Nephron (organoid): Measurements from ENCODE around the gene TNFRSF8.

Experiments
- H3K27ac Mint-ChIP-seq, 3 experiments: 2 replicates each; pipeline ENCODE4 v1.8.0; 2020; ENCODE audit warnings: mixed read lengths in 3 of 3, mild to moderate bottlenecking in 2 of 3, moderate library complexity in 1 of 3
- H3K27me3 Mint-ChIP-seq: 2 replicates; pipeline ENCODE4 v1.8.0; 2021; ENCODE audit warnings: low read depth, mild to moderate bottlenecking, moderate library complexity, mixed read lengths
- H3K36me3 Mint-ChIP-seq: 2 replicates; pipeline ENCODE4 v1.8.0; 2020; ENCODE audit warnings: low read depth, mixed read lengths
- H3K4me1 Mint-ChIP-seq: 2 replicates; pipeline ENCODE4 v1.8.0; 2020; ENCODE audit warnings: mixed read lengths
- H3K4me3 Mint-ChIP-seq, 3 experiments: 2 replicates each; pipeline ENCODE4 v1.8.0; 2020; ENCODE audit warnings: mild to moderate bottlenecking in 3 of 3, mixed read lengths in 3 of 3, moderate library complexity in 2 of 3
- H3K9me3 Mint-ChIP-seq: 2 replicates; pipeline ENCODE4 v1.8.0; 2020; ENCODE audit warnings: mixed read lengths
- CTCF ChIP-seq, 3 experiments: fragments of 200-600 bp; sonication (generic); IDR thresholded peaks; one replicate each; pipeline ENCODE4 v1.5.0; 2021; ENCODE audit warnings: antibody characterized with exemption in 3 of 3; ENCODE audit not compliant: unreplicated experiment in 3 of 3

TNFRSF8 gene

GRCh38 chr1:12183095-12183794, 120.1 kb downstream of the TNFRSF8 start:
- Mint-ChIP-seq H3K27me3 (peaks cover 18% of the 10 kb centered on the region), H3K36me3 (no peaks in the 10 kb centered on the region), H3K4me1 (peaks cover 12% of the 10 kb centered on the region), H3K9me3 (no peaks in the 10 kb centered on the region), H3K4me3 (no peak overlapping the region), H3K27ac (peak overlapping the region in 1 of 3 experiments; percentile 82)
- no peak for TF ChIP-seq CTCF (IDR thresholded peaks at IDR 0.05; ENCODE audit: unreplicated experiment in 3 of 3)

GRCh38 chr1:12184008-12184681, 121.0 kb downstream of the TNFRSF8 start:
- peaks cover 21% of the 10 kb centered on the region for H3K27me3 Mint-ChIP-seq
- TF ChIP-seq CTCF (IDR thresholded peaks at IDR 0.05; ENCODE audit: unreplicated experiment in 3 of 3) = no peak
- no peaks in the 10 kb centered on the region for H3K36me3 Mint-ChIP-seq
- peak overlapping the region; percentile 56 to 85 (median 82) for H3K27ac Mint-ChIP-seq
- H3K9me3 Mint-ChIP-seq = no peaks in the 10 kb centered on the region
- H3K4me3 Mint-ChIP-seq = no peak overlapping the region
- peaks cover 9% of the 10 kb centered on the region for H3K4me1 Mint-ChIP-seq

GRCh38 chr1:12185036-12185917, 122.2 kb downstream of the TNFRSF8 start:
- H3K36me3 Mint-ChIP-seq = no peaks in the 10 kb centered on the region

GRCh38 chr1:12185918-12186678, 123.0 kb downstream of the TNFRSF8 start:
- H3K36me3 Mint-ChIP-seq = no peaks in the 10 kb centered on the region
- no peak overlapping the region for H3K27ac Mint-ChIP-seq
- TF ChIP-seq CTCF (IDR thresholded peaks at IDR 0.05; ENCODE audit: unreplicated experiment in 3 of 3) = no peak
- no peak overlapping the region for H3K4me3 Mint-ChIP-seq
- H3K27me3 Mint-ChIP-seq = peaks cover 20% of the 10 kb centered on the region
- no peaks in the 10 kb centered on the region for H3K9me3 Mint-ChIP-seq
- peaks cover 9% of the 10 kb centered on the region for H3K4me1 Mint-ChIP-seq

More at GRCh38 chr1:12185036-12185917, 122.2 kb downstream of the TNFRSF8 start:
- no peaks in the 10 kb centered on the region for H3K9me3 Mint-ChIP-seq
- TF ChIP-seq CTCF (IDR thresholded peaks at IDR 0.05; ENCODE audit: unreplicated experiment in 3 of 3) = no peak
- H3K27me3 Mint-ChIP-seq = peaks cover 20% of the 10 kb centered on the region
- H3K4me1 Mint-ChIP-seq = peaks cover 9% of the 10 kb centered on the region
- H3K4me3 Mint-ChIP-seq = no peak overlapping the region
- H3K27ac Mint-ChIP-seq = peak overlapping the region in 1 of 3 experiments; percentile 27

- Mint-ChIP-seq H3K4me1 (peaks cover 9% of the 10 kb centered on the region), H3K36me3 (no peaks in the 10 kb centered on the region), H3K27ac (no peak overlapping the region)
Measured at GRCh38 chr1:12186679-12186985, 123.5 kb downstream of the TNFRSF8 start.

More at GRCh38 chr1:12186679-12186985, 123.5 kb downstream of the TNFRSF8 start:
- Mint-ChIP-seq H3K9me3 (no peaks in the 10 kb centered on the region), H3K4me3 (no peak overlapping the region), H3K27me3 (peaks cover 19% of the 10 kb centered on the region)
- TF ChIP-seq CTCF (IDR thresholded peaks at IDR 0.05; ENCODE audit: unreplicated experiment in 3 of 3) = no peak
